ENCODE data around the gene IFI27L1.

GRCh38 chr14:94114589-94115057 lies 33.5 kb downstream of the IFI27L1 start:
- TF ChIP-seq POLR2A (IDR thresholded peaks at IDR 0.05) = no peak
- no peak for TF ChIP-seq POLR2AphosphoS5 (IDR thresholded peaks at IDR 0.05)
- TF ChIP-seq, protein P1, sequence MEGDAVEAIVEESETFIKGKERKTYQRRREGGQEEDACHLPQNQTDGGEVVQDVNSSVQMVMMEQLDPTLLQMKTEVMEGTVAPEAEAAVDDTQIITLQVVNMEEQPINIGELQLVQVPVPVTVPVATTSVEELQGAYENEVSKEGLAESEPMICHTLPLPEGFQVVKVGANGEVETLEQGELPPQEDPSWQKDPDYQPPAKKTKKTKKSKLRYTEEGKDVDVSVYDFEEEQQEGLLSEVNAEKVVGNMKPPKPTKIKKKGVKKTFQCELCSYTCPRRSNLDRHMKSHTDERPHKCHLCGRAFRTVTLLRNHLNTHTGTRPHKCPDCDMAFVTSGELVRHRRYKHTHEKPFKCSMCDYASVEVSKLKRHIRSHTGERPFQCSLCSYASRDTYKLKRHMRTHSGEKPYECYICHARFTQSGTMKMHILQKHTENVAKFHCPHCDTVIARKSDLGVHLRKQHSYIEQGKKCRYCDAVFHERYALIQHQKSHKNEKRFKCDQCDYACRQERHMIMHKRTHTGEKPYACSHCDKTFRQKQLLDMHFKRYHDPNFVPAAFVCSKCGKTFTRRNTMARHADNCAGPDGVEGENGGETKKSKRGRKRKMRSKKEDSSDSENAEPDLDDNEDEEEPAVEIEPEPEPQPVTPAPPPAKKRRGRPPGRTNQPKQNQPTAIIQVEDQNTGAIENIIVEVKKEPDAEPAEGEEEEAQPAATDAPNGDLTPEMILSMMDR (IDR thresholded peaks at IDR 0.05) = no peak

Data from breast epithelium (tissue), 3 donors.